K562 (cell line): Measurements from ENCODE around the gene CCDC93.

ENCODE experiments used
- FOXK2 ChIP-seq, 2 experiments: fragments of 450-650 bp; IDR thresholded peaks in 1 of 2; conservative IDR thresholded peaks in 1 of 2; 2 replicates each; pipeline ENCODE4 v1.6.1; 2016; ENCODE audit warnings: low read depth in 2 of 2, mild to moderate bottlenecking in 1 of 2
- SMARCA5 ChIP-seq: fragments of 450-650 bp; IDR thresholded peaks from 2 replicates; pipeline ENCODE4 v1.6.1; 2016
- ZFP36 ChIP-seq: fragments of 150-350 bp; IDR thresholded peaks from 2 replicates; pipeline ENCODE4 v1.6.1; 2018; ENCODE audit warnings: low read length, low read depth; ENCODE audit not compliant: partially characterized antibody
- ZNF644 ChIP-seq: fragments of 200-800 bp; sonication (Bioruptor generic); IDR thresholded peaks from 2 replicates; pipeline ENCODE4 v1.6.1; 2016; ENCODE audit warnings: low read depth, missing genetic modification characterization, missing compliant biosample characterization

DNA sequence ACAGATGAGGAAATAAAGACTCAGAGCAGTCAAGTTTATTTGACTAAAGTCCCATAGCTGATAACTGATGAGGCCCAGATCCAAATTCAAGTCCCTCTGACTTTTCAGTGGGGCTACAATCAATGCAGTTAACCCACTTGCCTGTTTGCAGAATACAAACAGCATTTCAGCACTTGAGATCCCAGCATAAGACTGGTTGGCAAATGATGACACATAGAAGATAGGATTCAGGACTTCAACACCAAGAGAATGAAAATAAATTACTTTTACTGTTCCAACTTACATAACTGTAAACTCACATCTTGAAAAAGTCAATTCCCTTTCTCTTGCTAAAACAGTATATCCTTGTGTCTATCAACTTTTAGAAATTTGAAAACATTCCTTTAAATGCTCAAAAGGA lies 61.2 kb downstream of the CCDC93 start:
- TF ChIP-seq SMARCA5 (no peak), ZNF644 (tag) (no peak), ZFP36 (no peak), FOXK2 (conservative IDR thresholded peaks at IDR 0.05 in 1 of 2, IDR thresholded peaks at IDR 0.05 in 1 of 2; ENCODE audit: low read depth in 2 of 2) (no peak)
